Esophagus squamous epithelium (tissue), 4 donors: ENCODE measurements around the gene MYO19.

Experiments
- POLR2A ChIP-seq, 4 donors: fragments of 450-650 bp; IDR thresholded peaks; one replicate each; pipeline ENCODE4 v1.6.1; 2017; ENCODE audit warnings: antibody characterized with exemption in 4 of 4, mild to moderate bottlenecking in 4 of 4, moderate library complexity in 3 of 4
- TF ChIP-seq, protein P1 (sequence below), 6 experiments: fragments of 450-650 bp in 4 of 6; fragments of 200-600 bp in 2 of 6; sonication (generic) in 2 of 6; IDR thresholded peaks; one replicate each; pipeline ENCODE4 v1.5.1; 2016 to 2019; ENCODE audit warnings: antibody characterized with exemption in 6 of 6, mild to moderate bottlenecking in 4 of 6, moderate library complexity in 4 of 6

DNA sequence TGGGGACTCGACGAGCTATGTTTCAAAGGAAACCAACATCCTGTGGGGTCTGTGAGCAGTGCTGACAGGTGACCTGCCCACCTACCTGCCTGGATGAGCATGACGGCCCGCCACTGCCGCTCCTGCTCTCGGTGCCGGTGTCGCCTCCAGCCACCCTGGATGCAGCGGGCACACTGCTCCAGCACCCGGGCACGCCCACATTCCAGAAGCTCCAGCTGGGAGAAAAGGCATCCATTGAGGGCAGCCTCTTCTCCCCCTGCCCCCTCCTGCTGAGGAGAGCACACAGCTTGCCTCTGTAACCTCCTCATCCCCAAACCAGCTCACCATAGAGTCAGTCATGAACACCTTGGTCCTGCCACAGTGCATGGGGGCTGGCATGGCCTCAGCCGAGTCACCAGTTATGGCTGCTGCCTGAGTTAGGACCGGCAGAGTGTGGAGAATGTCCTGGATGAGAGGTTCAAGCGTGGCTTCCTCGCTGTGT, 33.9 kb downstream of the MYO19 start:
- TF ChIP-seq, protein P1, sequence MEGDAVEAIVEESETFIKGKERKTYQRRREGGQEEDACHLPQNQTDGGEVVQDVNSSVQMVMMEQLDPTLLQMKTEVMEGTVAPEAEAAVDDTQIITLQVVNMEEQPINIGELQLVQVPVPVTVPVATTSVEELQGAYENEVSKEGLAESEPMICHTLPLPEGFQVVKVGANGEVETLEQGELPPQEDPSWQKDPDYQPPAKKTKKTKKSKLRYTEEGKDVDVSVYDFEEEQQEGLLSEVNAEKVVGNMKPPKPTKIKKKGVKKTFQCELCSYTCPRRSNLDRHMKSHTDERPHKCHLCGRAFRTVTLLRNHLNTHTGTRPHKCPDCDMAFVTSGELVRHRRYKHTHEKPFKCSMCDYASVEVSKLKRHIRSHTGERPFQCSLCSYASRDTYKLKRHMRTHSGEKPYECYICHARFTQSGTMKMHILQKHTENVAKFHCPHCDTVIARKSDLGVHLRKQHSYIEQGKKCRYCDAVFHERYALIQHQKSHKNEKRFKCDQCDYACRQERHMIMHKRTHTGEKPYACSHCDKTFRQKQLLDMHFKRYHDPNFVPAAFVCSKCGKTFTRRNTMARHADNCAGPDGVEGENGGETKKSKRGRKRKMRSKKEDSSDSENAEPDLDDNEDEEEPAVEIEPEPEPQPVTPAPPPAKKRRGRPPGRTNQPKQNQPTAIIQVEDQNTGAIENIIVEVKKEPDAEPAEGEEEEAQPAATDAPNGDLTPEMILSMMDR (IDR thresholded peaks at IDR 0.05): no peak
- no peak for TF ChIP-seq POLR2A (IDR thresholded peaks at IDR 0.05)
